Pancreas (tissue), 10 donors: ENCODE data around the gene ASH1L. TPM values are rescaled to one million over a fixed set of nuclear protein-coding genes. Genes with fewer than 3 reads are reported as not detected.
A peak's percentile ranks its signal among the peaks of the same experiment; 100 is the strongest.

Experiments
- ATAC-seq, 4 donors: fragments of 200-7000 bp; cut with Tn5 transposase; one replicate each; pipeline versions ENCODE4 v1.8.0 to v1.9.1; 2020; ENCODE audit warnings: mild to moderate bottlenecking in 4 of 4, moderate library complexity in 4 of 4
- DNase-seq, 6 donors: peaks; one replicate each; pipeline ENCODE4 v3.0.0-alpha.2; 2020
- FAIRE-seq: peaks from 2 replicates; lab custom pipeline; 2012; peaks lifted over from hg19 to GRCh38; lab: Jason Lieb, UNC
- H3K27ac ChIP-seq, 4 donors: fragments of 200-600 bp; sonication (generic); 1 replicate in 3 of 4; 2 replicates in 1 of 4; pipeline versions ENCODE4 v1.5.0 to v1.8.0; 2020
- H3K27me3 ChIP-seq, 4 donors: fragments of 200-600 bp; one replicate each; pipeline ENCODE4 v1.8.0; 2021
- H3K36me3 ChIP-seq, 3 donors: fragments of 200-600 bp; sonication (generic) in 1 of 3; one replicate each; pipeline versions ENCODE4 v1.5.0 to v1.8.0; 2020 to 2021
- H3K4me1 ChIP-seq, 3 donors: fragments of 200-600 bp; one replicate each; pipeline ENCODE4 v1.8.0; 2021
- H3K4me3 ChIP-seq, 4 donors: fragments of 200-600 bp; sonication (generic) in 2 of 4; one replicate each; pipeline versions ENCODE4 v1.5.0 to v1.8.0; 2020 to 2021
- H3K9me3 ChIP-seq, 4 donors: fragments of 200-600 bp; one replicate each; pipeline ENCODE4 v1.8.0; 2021
- CTCF ChIP-seq, 4 donors: fragments of 200-600 bp; sonication (generic) in 3 of 4; IDR thresholded peaks; one replicate each; pipeline versions ENCODE4 v1.5.0 to v1.8.0; 2021; ENCODE audit warnings: antibody characterized with exemption in 4 of 4
- WGBS, 2 donors: extraction: QIAGEN DNeasy Blood & Tissue Kit; methylation state at CpG; one replicate each; pipeline ENCODE4 v1.1.7; 2013; 5-methylcytosine and 5-hydroxymethylcytosine counted together
- intact Hi-C, 3 donors: fragments of 100-400 bp; cut with DNase I; formaldehyde crosslinking; loops; one replicate each; pipeline versions ENCODE4 v1.11.1 to v1.14.2; 2022
- polyA plus RNA-seq, 2 donors: library from polyadenylated mRNA; stranded (reverse); fragments of 200-250 nt; gene quantifications; one replicate each; pipeline ENCODE4 v1.2.3, GENCODE V29; 2013
- total RNA-seq, 6 donors: library from RNA; stranded (reverse); fragmentation: NEBNext Ultra II Directional in 4 of 6; extraction: Animal tissue kit (Norgen Biotek cat#: 25700) in 4 of 6; gene quantifications; one replicate each; pipeline versions ENCODE4 v1.2.1 to v1.2.4, GENCODE V29; 2021 to 2023
- donor health status: healthy with polysubstance abuse.
- donor health status: DM: no; HTN: no; CAD: no; lungs with moderate emphysema.
- donor health status: DM: no; HTN: no; CAD: no.
- donor health status: control.
- donor health status: control.
- donor health status: Bipolar disorder and iron deficiency.
- donor health status: DM: yes; HTN: yes; CAD: no.
- donor health status: DM: no; HTN: no; CAD: no.
- donor health status: DM: no; HTN: no; CAD: no.
- donor health status: DM: yes; HTN: yes; CAD: no.

The ASH1L gene
- total and polyA plus RNA-seq, 8 donors: 6.2 to 38.6 (median 22.9) TPM

GRCh38 chr1:155296661-155297060, 265.9 kb downstream of the ASH1L start:
- H3K27me3 ChIP-seq: no peaks in the 10 kb centered on the region
- 70 to 71% methylated on average over 3 of the region's 3 CpGs for WGBS, 2 donors

GRCh38 chr1:155295942-155296267, 266.7 kb downstream of the ASH1L start:
- intact Hi-C loops: no loop called here
- Histone ChIP-seq H3K36me3 (no peaks in the 10 kb centered on the region), H3K4me1 (no peaks in the 10 kb centered on the region), H3K9me3 (no peaks in the 10 kb centered on the region), H3K27me3 (no peaks in the 10 kb centered on the region), H3K27ac (no peak overlapping the region), H3K4me3 (no peak overlapping the region)
- 72 to 82% methylated on average over 7 of the region's 7 CpGs for WGBS, 2 donors
- TF ChIP-seq CTCF (IDR thresholded peaks at IDR 0.05): no peak
- ATAC-seq: no peak
- no peak for FAIRE-seq
- DNase-seq: no peak

More at GRCh38 chr1:155296661-155297060, 265.9 kb downstream of the ASH1L start:
- Histone ChIP-seq H3K4me1 (no peaks in the 10 kb centered on the region), H3K4me3 (no peak overlapping the region), H3K9me3 (no peaks in the 10 kb centered on the region), H3K27ac (no peak overlapping the region), H3K36me3 (no peaks in the 10 kb centered on the region)
- DNase-seq (no peak), FAIRE-seq (no peak), ATAC-seq (no peak)
- no peak for TF ChIP-seq CTCF (IDR thresholded peaks at IDR 0.05)
- intact Hi-C loops: no loop called here

GRCh38 chr1:155295183-155295941, 267.2 kb downstream of the ASH1L start:
- ATAC-seq: peak in 1 of 4 donors; percentile 29
- intact Hi-C loops: no loop called here
- Histone ChIP-seq H3K9me3 (no peaks in the 10 kb centered on the region), H3K27me3 (no peaks in the 10 kb centered on the region), H3K4me1 (no peaks in the 10 kb centered on the region), H3K27ac (no peak overlapping the region), H3K4me3 (no peak overlapping the region), H3K36me3 (no peaks in the 10 kb centered on the region)
- no peak for DNase-seq
- WGBS, 2 donors: 13 to 18% methylated on average over 39 to 47 of the region's 47 CpGs
- no peak for TF ChIP-seq CTCF (IDR thresholded peaks at IDR 0.05)
- no peak for FAIRE-seq

- FAIRE-seq (no peak), DNase-seq (no peak), ATAC-seq (peak in 1 of 4 donors; percentile 16)
- 36 to 38% methylated on average over 46 of the region's 46 CpGs for WGBS, 2 donors
- no peaks in the 10 kb centered on the region for H3K9me3 ChIP-seq
- H3K36me3 ChIP-seq: no peaks in the 10 kb centered on the region
- no peaks in the 10 kb centered on the region for H3K4me1 ChIP-seq
- H3K27me3 ChIP-seq: no peaks in the 10 kb centered on the region
- intact Hi-C loops: no loop called here
- TF ChIP-seq CTCF (IDR thresholded peaks at IDR 0.05): no peak
- no peak overlapping the region for H3K27ac ChIP-seq
- no peak overlapping the region for H3K4me3 ChIP-seq
Measured at GRCh38 chr1:155294520-155295182, 268.0 kb downstream of the ASH1L start.
